ENCODE data around the gene PLAAT4.
"Not testable (repeated sequence)": the region's sequence is repeated elsewhere in the genome, so short reads cannot be mapped to it uniquely, and the experiment has no call there.

Gene PLAAT4

DNA sequence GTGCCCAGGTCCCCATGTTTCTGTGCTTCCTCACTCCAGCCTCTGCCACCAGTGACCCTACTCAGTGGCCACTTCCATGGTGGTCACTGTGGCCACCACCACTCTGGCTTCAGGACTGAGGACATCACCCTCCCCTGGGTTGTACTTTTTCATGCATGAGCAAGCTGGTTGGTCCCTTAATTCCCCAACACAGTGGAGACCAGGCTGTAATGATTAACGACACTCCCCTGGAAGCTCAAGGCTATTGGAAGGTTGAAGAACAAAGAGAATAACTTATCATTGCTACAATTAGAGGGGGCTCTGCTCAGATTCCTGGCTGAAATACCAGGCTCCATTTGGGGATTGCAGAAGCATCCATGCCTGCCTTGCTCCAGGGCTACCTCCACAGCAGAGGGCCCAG is 10.5 kb downstream of the PLAAT4 start:
- DNase-seq: no peak

GRCh38 chr11:63548178-63548577 is 11.6 kb downstream of the PLAAT4 start:
- no peak for DNase-seq

DNA sequence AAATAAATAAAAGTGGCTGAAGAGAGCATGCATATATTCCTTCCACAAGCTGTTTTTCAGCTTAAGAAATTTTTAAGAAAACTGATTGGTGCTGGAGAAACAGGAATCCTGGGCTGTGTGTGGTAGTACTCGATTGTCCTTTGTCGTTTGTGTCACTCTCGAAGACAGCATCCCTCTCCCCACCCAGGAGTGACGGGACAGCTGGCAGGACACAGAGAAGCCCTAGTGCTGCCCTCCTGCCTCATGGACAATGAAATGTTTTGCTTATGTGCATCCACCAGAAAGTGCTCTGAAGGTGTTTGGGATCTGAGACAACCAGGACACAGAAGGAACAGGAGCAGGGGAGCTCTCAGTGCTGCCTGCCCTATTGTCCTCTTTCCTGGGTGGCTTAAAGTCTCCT is 12.8 kb downstream of the PLAAT4 start:
- no peak for DNase-seq

GRCh38 chr11:63550156-63550700 is 13.6 kb downstream of the PLAAT4 start:
- DNase-seq: not testable (repeated sequence)

GRCh38 chr11:63551091-63551888 is 14.7 kb downstream of the PLAAT4 start:
- DNase-seq: no peak

DNA sequence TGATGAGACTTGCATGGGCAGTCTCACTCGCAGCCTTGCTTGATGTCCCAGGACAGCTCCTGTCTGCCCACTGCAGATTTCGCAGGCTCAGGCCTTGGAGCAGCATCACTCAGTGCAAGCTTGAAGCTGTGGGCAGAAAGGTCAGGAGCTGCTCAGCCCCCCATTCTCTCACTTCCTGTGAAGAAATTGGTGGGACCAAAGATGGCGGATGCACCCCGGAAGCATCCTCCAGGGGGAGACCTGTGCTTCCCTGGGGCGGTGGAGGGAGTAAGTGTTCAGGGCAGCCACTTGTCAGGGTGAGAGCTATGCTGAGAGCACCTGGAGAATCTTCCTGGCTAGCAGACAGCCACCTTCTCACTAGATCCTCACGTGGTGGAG is 15.3 kb downstream of the PLAAT4 start:
- no peak for DNase-seq

DNA sequence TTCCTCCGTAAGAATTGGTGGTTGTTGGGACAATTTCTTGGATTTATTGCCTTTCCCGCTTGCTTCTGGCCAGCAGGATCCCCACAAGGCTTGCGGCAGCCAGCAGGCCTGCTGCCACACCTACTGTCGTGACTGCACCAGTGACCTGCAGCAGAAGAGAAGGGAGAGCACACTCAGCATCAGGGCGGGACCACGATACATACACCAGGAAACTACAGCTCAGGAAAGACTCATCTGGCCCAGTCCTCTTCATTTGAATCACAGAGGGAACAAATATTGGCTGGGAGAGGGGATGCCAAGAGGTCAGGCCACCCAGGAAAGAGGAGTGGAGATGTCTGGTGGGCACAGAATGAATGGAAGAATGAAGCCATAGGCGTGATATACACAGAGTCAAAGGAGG is 16.3 kb downstream of the PLAAT4 start:
- DNase-seq: no peak

DNA sequence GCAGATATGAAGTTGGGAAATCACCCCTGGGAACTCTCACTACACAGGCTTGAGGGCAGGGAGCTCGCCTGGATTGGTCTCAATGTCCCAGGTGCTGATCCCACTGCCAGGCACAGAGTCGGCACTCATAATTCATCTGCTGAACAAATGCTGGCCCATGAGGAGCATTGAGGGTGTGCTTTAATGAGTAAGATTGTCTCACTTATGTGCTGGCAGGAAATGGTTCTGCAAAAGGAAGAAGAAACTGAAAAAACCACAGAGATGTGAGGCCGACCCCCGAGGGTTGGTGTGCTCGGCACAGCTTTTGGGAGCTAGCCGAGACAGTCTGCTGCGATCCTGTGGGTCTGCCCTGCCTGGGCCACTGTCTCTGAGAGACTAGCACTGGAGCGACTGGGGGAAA is 17.2 kb downstream of the PLAAT4 start:
- DNase-seq: no peak

GRCh38 chr11:63554877-63555223 is 18.2 kb downstream of the PLAAT4 start:
- no peak for DNase-seq

DNA sequence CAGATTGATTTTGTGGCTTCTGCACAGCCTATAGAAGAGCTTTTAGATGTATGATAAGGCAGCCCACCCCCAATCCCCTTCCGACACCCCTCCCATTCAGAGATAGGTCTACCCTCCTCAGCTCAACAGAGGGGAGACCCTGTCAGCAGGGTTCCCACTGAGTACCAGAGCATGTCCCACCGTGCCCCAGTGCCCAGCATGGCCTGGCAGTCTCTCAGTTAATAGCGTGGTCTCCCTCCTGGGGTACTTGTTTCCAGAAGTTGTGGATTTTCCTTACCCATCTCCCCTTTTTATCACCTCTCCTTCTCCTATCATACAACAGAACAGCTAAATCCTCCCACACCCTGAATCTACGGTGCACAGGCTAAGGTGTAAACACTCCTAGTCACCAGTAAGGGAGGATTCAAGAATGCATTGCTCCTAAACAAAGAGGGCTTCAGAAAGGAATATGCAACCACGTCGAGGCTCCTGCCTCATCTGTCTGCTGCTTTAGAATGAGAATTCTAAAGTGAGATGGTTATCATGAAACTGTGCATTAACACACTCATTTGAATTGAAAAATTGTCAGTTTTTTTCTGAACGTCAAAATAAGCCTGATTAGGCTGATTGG is 19.9 kb downstream of the PLAAT4 start:
- no peak for DNase-seq

DNA sequence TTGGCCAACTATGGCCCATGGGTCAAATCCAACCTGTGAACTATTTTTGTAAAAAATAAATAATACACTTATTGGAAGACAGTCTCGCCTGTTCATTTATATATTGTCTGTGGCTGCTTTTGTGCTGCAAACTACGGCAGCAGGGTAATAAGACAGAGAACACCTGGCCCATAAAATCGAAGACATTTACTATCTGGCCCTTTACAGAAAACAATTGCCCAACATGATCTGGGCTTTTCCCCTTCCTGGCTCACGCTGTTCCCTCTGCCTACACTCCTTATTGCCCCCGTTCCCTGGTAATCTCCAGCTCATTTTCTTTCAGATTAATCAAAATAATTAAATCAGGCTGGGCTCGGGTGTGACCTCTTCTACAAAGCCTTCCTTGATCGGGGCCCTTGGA is 21.0 kb downstream of the PLAAT4 start:
- DNase-seq: no peak

- DNase-seq: no peak
These were observed 22.0 kb downstream of the PLAAT4 start for GRCh38 chr11:63558459-63559157.

- DNase-seq: no peak
These were observed 24.0 kb downstream of the PLAAT4 start for GRCh38 chr11:63560506-63561180.

DNA sequence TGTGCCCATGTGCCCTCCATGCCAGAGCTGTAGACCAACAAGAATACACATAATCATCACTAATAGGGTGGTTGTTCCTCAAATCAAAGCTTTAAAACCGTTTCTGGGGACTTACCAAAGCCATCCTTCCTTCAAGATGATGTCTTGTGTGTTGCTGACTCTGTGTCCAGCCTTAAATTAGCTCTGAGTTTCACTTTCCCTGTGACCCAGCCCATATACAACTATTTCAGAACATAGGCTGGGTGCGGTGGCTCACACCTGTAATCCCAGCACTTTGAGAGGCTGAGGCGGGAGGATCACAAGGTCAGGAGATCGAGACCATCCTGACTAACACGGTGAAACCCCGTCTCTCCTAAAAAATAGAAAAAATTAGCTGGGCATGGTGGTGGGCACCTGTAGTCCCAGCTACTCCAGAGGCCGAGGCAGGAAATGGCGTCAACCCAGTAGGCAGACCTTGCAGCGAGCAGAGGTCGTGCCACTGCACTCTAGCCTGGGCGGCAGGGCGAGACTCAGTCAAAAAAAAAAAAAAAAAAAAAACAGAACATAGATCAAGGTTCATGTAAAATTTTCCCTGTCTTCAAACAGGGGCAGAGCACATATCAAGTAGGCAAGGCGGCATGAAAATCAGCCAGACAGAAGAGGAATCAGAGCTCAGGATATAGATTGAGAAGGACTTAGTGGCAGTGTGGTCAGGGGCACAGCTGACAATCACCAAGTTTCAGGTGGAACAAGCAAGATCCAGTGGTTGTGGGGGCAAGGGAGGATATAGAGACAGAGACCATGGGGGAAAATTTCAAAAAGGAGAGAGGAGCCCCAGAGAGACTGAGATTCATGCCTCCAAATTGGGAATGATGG is 26.8 kb downstream of the PLAAT4 start, which contains the start of gene PLAAT2:
PLAAT2 (minus strand) TSS at position 179 of the 855 bp plus-strand sequence; CDS start at position 124, 55 bp downstream.
- no peak for DNase-seq

DNA sequence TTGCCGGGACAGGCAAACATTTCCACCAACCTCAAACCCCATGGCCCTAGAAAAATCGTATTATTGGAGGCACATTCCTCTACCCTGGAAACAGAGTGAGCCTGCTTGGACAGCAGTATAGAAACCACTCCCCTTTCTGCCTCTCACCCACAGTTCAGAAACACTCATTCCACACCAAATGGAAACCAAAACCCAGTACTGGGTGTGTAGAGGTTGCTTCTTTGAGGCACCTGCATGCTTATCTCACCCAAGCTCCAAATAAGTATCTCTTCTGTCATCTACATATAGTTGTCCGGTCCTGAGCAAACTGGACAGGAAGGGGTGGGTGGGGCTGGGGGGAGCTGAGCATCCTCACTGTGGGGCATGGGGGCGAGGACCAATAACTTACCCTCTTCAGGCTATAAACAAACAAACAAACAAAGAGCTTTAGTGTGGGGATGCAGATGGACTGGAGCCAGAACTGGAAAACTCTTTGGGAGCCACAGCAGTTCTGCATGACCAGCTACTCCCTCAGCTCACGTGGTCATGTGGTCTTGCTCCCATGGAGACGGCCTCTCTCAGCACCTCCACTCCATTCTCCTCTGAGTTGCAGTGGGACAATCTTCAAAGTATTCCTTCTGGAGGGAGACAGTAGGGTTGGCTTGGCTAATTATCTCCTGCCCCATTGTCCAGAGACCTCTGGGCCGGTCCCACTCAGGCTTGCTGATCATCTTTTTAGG is 27.6 kb downstream of the PLAAT4 start:
- DNase-seq: peak; percentile 2

DNA sequence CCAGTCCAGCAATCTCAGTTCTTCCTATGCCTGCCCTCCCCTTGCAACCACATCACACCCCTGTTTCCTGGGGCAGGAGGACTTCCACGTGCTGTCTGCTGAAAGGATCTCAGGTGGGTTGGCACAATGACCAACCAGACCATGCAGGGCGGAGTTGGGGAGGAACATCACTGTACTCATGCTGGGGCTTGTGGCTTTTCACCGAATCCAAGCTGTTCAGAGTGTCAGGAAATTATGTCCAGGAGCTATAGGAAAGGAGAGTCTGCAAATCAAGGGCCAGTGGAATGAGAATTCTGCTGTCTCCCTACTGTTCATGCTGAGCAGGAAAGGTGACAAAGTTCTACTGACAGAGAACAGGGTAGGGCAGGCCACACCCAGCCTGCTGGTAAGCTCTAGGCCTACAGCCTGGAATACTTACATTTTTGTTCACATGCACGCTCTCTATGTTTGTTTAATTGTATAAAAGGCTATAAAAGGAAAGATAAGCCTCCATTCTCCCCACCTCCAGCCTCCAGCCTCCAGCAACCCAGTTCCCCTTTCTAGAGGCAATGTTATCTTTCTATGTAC is 28.3 kb downstream of the PLAAT4 start:
- DNase-seq: no peak

- peak; percentile 24 for DNase-seq
These were observed 30.6 kb downstream of the PLAAT4 start for GRCh38 chr11:63567044-63567840.

DNA sequence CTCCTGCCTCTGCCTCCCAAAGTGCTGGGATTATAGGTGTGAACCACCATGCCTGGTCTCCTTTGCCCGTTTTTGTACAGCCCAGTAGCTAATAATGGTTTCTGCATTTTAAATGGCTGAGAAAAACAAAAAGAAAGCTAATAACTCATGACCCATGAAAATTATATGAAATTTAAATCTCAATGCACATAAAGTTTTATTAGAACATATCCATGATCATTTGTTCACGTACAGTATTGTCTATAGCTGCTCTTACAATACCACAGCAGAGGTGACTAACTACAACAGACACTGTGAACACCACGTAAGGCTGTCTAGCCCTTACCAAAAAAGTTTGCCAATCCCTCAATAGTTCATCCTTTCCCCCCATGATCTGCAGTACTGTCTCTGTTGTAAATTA is 33.0 kb downstream of the PLAAT4 start:
- DNase-seq: no peak

DNA sequence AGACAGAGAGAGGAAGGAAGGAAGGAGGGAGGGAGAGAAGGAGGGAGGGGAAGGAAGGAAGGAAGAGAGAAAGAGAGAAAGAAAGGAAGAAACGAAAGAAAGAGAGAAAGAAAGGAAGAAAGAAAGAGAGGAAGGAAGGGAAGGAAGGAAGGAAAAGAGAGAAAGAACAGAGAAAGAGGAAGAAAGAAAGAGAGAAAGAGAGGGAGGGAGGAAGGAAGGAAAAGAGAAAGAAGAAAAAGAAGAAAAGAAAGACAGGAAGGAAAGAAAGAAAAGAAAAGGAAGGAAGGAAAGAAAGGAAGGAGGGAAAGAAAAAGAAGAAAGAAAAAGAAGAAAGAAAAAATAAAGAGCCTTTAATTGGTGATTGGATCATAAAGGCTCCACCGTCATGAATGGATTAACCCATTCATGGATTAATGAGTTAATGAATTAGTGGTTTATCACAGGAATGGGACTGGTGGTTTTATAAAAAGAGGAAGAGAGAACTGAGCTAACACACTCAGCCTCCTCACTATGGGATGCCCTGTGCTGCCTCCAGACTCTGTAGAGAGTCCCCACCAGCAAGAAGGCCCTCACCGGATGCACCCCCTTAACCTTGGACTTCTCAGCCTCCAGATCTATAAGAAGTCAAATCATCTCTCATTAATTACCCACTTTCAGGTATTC is 35.5 kb downstream of the PLAAT4 start:
- no peak for DNase-seq
